Keratinocyte (primary cell): ENCODE measurements around the gene ARHGAP18. TPM values are rescaled to one million over a fixed set of nuclear protein-coding genes. Genes with fewer than 3 reads are reported as not detected.

Experiments
- DNase-seq: peaks from one replicate; pipeline ENCODE4 v3.0.0-alpha.2; 2011; ENCODE audit warnings: low read depth, missing footprints, low spot score
- FAIRE-seq: peaks from 2 replicates; lab custom pipeline; 2011; peaks lifted over from hg19 to GRCh38; lab: Jason Lieb, UNC
- H2AFZ ChIP-seq: 2 replicates; pipeline ENCODE4 v1.6.0; 2012; ENCODE audit warnings: low read length, control low read depth, inconsistent platforms; ENCODE audit not compliant: control insufficient read depth
- H3K27ac ChIP-seq: 2 replicates; pipeline ENCODE4 v1.5.1; 2011; ENCODE audit warnings: low read length; ENCODE audit not compliant: control insufficient read depth, insufficient read depth
- H3K27me3 ChIP-seq: 3 replicates; pipeline ENCODE4 v1.6.0; 2011; ENCODE audit warnings: low read length; ENCODE audit not compliant: control insufficient read depth, insufficient read depth; ENCODE audit errors: extremely low read depth
- H3K36me3 ChIP-seq, 2 experiments: 2 replicates in 1 of 2; 3 replicates in 1 of 2; pipeline ENCODE4 v1.5.1; 2011; ENCODE audit warnings: low read length in 2 of 2, mild to moderate bottlenecking in 1 of 2; ENCODE audit not compliant: control insufficient read depth in 2 of 2, insufficient read depth in 2 of 2; ENCODE audit errors: extremely low read depth in 1 of 2
- H3K4me1 ChIP-seq: 3 replicates; pipeline ENCODE4 v1.5.1; 2011; ENCODE audit warnings: low read length; ENCODE audit not compliant: control insufficient read depth, insufficient read depth; ENCODE audit errors: extremely low read depth
- H3K4me2 ChIP-seq: 3 replicates; pipeline ENCODE4 v1.6.0; 2011; ENCODE audit warnings: low read depth, low read length; ENCODE audit not compliant: control insufficient read depth, insufficient read depth; ENCODE audit errors: extremely low read depth
- H3K4me3 ChIP-seq, 3 experiments: fragments of 200-600 bp in 1 of 3; sonication (generic) in 1 of 3; 2 replicates in 2 of 3; 3 replicates in 1 of 3; pipeline ENCODE4 v1.5.1; 2011 to 2016; ENCODE audit warnings: low read length in 3 of 3, mild to moderate bottlenecking in 3 of 3, control low read depth in 2 of 3, inconsistent platforms in 1 of 3, low read depth in 1 of 3, mixed read lengths in 1 of 3, mixed run types in 1 of 3, moderate library complexity in 1 of 3; ENCODE audit not compliant: control insufficient read depth in 2 of 3, insufficient read depth in 2 of 3; ENCODE audit errors: extremely low read depth in 1 of 3
- H3K79me2 ChIP-seq: 2 replicates; pipeline ENCODE4 v1.6.0; 2012; ENCODE audit warnings: low read length; ENCODE audit not compliant: control insufficient read depth, insufficient read depth
- H3K9ac ChIP-seq: 3 replicates; pipeline ENCODE4 v1.6.0; 2011; ENCODE audit warnings: low read length; ENCODE audit not compliant: control insufficient read depth, insufficient read depth; ENCODE audit errors: extremely low read depth
- H3K9me1 ChIP-seq: 3 replicates; pipeline ENCODE4 v1.6.0; 2011; ENCODE audit warnings: low read length; ENCODE audit not compliant: control insufficient read depth, insufficient read depth; ENCODE audit errors: extremely low read depth
- H3K9me3 ChIP-seq: 2 replicates; pipeline ENCODE4 v1.5.1; 2012; ENCODE audit warnings: low read depth, low read length; ENCODE audit not compliant: control insufficient read depth
- H4K20me1 ChIP-seq: 3 replicates; pipeline ENCODE4 v1.6.0; 2011; ENCODE audit warnings: low read length; ENCODE audit not compliant: control insufficient read depth, insufficient read depth; ENCODE audit errors: extremely low read depth
- CTCF ChIP-seq, 3 experiments: IDR thresholded peaks in 1 of 3; conservative IDR thresholded peaks in 1 of 3; optimal IDR thresholded peaks in 1 of 3; 2 replicates in 2 of 3; 3 replicates in 1 of 3; pipeline versions ENCODE3 to v1.5.1; 2011; ENCODE audit warnings: low read length in 3 of 3, mild to moderate bottlenecking in 3 of 3, moderate library complexity in 2 of 3, control low read depth in 1 of 3, inconsistent platforms in 1 of 3; ENCODE audit not compliant: insufficient read depth in 2 of 3; ENCODE audit errors: extremely low read depth in 1 of 3
- EZH2 ChIP-seq: IDR thresholded peaks from one replicate; pipeline ENCODE4 v1.6.1; 2012; ENCODE audit warnings: inconsistent platforms, mild to moderate bottlenecking, low read length, moderate library complexity
- dilution Hi-C: fragments of 300-500 bp; cut with MboI; formaldehyde crosslinking; loops from one replicate; pipeline ENCODE4 v1.7.0; 2020; ENCODE audit warnings: low sequenced_read_pairs; ENCODE audit not compliant: extremely low pct_ligation_motif_present
- polyA plus RNA-seq, 5 experiments: library from polyadenylated mRNA; depleted of rRNA in 3 of 5; stranded (reverse) in 3 of 5; stranded (forward) in 1 of 5; unstranded in 1 of 5; fragments of >200 nt; gene quantifications; 1 replicate in 1 of 5; 2 replicates in 3 of 5; 3 replicates in 1 of 5; pipeline versions ENCODE4 v1.2.1 to v1.2.3, GENCODE V29; 2011 to 2012; ENCODE audit warnings: missing spikeins in 2 of 5, low read depth in 1 of 5, low replicate concordance in 1 of 5

ARHGAP18 gene
- polyA plus RNA-seq, 1 donor (not counting 4 experiments of a cell fraction or from before 2014, with no cell fraction given): 17.7 TPM

- Histone ChIP-seq H3K9me3 (no peaks in the 10 kb centered on the region), H3K27me3 (no peaks in the 10 kb centered on the region), H3K9ac (no peak overlapping the region), H3K27ac (no peak overlapping the region), H3K79me2 (peaks cover 5% of the 10 kb centered on the region), H2AFZ (no peak overlapping the region), H3K36me3 (peaks cover 4 to 15% of the 10 kb centered on the region in 2 experiments), H3K4me2 (no peak overlapping the region), H3K9me1 (peaks cover 2% of the 10 kb centered on the region), H3K4me3 (no peak overlapping the region), H3K4me1 (peaks cover 2% of the 10 kb centered on the region), H4K20me1 (no peaks in the 10 kb centered on the region)
- no peak for FAIRE-seq
- no peak for DNase-seq
- TF ChIP-seq CTCF (optimal IDR thresholded peaks at IDR 0.05 in 1 of 3, IDR thresholded peaks at IDR 0.05 in 1 of 3, conservative IDR thresholded peaks at IDR 0.05 in 1 of 3; ENCODE audit: extremely low read depth in 1 of 3, insufficient read depth in 2 of 3, low read length in 3 of 3): no peak
- dilution Hi-C loops: no loop called here
These were observed 71.8 kb downstream of the ARHGAP18 start for GRCh38 chr6:129638055-129638684.

- H3K36me3 ChIP-seq: peaks cover 4 to 15% of the 10 kb centered on the region in 2 experiments
- no peaks in the 10 kb centered on the region for H4K20me1 ChIP-seq
- H3K4me1 ChIP-seq: no peaks in the 10 kb centered on the region
- H3K9ac ChIP-seq: no peak overlapping the region
- dilution Hi-C loops: no loop called here
- H3K9me3 ChIP-seq: no peaks in the 10 kb centered on the region
- FAIRE-seq: no peak
- no peak overlapping the region for H3K4me3 ChIP-seq
- DNase-seq: no peak
- no peak overlapping the region for H2AFZ ChIP-seq
- H3K27ac ChIP-seq: no peak overlapping the region
- H3K4me2 ChIP-seq: no peak overlapping the region
- TF ChIP-seq EZH2: no peak
- no peak for TF ChIP-seq CTCF (optimal IDR thresholded peaks at IDR 0.05 in 1 of 3, IDR thresholded peaks at IDR 0.05 in 1 of 3, conservative IDR thresholded peaks at IDR 0.05 in 1 of 3; ENCODE audit: extremely low read depth in 1 of 3, insufficient read depth in 2 of 3, low read length in 3 of 3)
- H3K9me1 ChIP-seq: peaks cover 2% of the 10 kb centered on the region
- H3K79me2 ChIP-seq: peaks cover 3% of the 10 kb centered on the region
- no peaks in the 10 kb centered on the region for H3K27me3 ChIP-seq
These were observed 72.5 kb downstream of the ARHGAP18 start for GRCh38 chr6:129637340-129638054.
